ENCODE results near the gene INSC.

- TF ChIP-seq, protein P1, sequence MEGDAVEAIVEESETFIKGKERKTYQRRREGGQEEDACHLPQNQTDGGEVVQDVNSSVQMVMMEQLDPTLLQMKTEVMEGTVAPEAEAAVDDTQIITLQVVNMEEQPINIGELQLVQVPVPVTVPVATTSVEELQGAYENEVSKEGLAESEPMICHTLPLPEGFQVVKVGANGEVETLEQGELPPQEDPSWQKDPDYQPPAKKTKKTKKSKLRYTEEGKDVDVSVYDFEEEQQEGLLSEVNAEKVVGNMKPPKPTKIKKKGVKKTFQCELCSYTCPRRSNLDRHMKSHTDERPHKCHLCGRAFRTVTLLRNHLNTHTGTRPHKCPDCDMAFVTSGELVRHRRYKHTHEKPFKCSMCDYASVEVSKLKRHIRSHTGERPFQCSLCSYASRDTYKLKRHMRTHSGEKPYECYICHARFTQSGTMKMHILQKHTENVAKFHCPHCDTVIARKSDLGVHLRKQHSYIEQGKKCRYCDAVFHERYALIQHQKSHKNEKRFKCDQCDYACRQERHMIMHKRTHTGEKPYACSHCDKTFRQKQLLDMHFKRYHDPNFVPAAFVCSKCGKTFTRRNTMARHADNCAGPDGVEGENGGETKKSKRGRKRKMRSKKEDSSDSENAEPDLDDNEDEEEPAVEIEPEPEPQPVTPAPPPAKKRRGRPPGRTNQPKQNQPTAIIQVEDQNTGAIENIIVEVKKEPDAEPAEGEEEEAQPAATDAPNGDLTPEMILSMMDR (IDR thresholded peaks at IDR 0.05; ENCODE audit: low read length), result no peak
- no peak for TF ChIP-seq EZH2 (IDR thresholded peaks at IDR 0.05; ENCODE audit: borderline replicate concordance, low read length)
Observed at GRCh38 chr11:15113381-15113780, 1.3 kb upstream of the INSC start.

Data from OCI-LY1 (cell line).